ENCODE data around the gene ZNF438. TPM values are rescaled to one million over a fixed set of nuclear protein-coding genes. Genes with fewer than 3 reads are reported as not detected.

ZNF438 gene
- total and polyA plus RNA-seq, 2 donors = 8.6 to 11.5 TPM

DNA sequence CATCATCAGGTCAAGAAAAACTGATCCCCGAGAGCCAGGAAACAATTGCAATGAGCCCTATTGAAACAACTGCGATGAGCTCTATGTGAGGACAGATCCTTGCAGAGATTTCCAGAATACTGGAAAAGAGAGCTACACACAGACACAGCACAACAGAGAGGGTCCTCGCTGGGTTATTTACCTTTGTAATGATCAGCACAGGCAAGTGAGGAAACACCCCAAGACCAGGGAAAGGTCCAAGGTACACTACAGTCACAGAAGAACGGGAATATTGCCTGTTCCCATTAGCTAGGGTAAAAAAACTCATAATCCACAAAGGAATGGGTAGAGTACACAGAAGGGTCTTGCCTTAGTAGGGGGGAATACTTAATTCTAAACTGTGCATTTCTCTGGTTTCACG lies 152.7 kb downstream of the ZNF438 start:
- WGBS = 98% methylated on average over 5 of the region's 5 CpGs
- Histone ChIP-seq H3K27ac (ENCODE audit: low read depth) (no peak overlapping the region), H3K4me1 (ENCODE audit: insufficient read depth) (no peaks in the 10 kb centered on the region), H3K36me3 (ENCODE audit: insufficient read depth) (no peaks in the 10 kb centered on the region), H3K4me3 (ENCODE audit: low read depth, low read length) (no peak overlapping the region)
- DNase-seq (ENCODE audit: extremely low spot score) = no peak

DNA sequence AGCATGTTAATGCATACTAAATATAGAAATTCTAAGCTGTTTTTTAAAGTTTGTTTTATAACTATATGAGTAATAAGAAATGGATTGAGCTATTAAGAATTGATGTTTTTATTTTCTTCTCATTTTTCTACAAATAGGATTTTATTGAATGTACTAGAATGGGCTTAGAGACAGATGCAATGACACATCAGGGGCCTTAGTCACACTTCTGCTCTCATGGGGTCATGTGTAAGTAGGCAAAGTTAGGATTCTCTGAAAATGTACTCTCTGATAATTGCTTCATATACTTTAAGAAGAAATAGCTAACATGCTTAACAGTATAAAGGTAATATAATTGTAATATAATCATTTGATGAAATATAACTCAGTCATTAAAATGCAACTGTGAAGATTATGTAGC lies 154.6 kb downstream of the ZNF438 start:
- no peaks in the 10 kb centered on the region for H3K36me3 ChIP-seq (ENCODE audit: insufficient read depth)
- no peak for DNase-seq (ENCODE audit: extremely low spot score)
- H3K27ac ChIP-seq (ENCODE audit: low read depth) = no peak overlapping the region
- no peak overlapping the region for H3K4me3 ChIP-seq (ENCODE audit: low read depth, low read length)
- H3K4me1 ChIP-seq (ENCODE audit: insufficient read depth) = no peaks in the 10 kb centered on the region

DNA sequence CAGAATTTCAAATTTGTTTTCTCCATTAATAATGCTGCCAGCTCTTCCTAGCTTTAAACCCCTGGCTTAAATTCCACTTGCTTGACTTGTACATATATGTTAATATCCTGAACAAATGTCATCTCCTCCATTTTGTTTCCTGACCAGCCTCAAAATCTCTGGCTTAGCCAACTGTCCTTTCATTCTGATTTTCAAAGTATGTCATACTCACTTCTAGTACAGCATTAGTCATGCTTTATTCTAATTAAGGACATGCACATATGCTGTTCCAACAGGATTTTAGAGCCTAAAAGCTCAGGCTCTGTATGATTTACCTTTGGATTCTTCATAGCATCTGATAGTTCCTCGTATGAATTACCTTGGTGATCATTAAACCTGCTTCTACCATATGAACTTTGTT lies 158.3 kb downstream of the ZNF438 start:
- WGBS = 81% methylated on average over 1 of the region's 1 CpG
- Histone ChIP-seq H3K4me1 (ENCODE audit: insufficient read depth) (no peaks in the 10 kb centered on the region), H3K4me3 (ENCODE audit: low read depth, low read length) (no peak overlapping the region), H3K27ac (ENCODE audit: low read depth) (no peak overlapping the region), H3K36me3 (ENCODE audit: insufficient read depth) (no peaks in the 10 kb centered on the region)
- DNase-seq (ENCODE audit: extremely low spot score) = no peak

DNA sequence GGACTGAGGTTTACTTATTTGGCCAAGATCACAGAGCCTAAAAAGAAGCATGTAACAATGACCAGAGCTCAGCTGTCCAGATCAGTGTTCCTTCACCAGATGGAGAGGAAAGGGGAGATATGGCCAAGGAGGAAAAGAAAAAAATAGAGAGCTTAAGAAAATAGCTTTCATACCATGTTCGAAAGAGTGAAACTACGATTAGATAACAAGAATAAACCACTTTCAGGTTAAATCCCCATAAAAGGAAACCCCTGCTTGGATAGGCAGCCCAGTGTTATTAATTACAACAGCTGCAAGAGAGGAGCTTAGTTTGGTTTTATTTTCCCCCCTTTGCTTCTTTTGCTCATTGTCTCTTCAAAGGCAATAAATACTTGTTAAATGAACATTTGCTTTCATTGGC lies 160.8 kb downstream of the ZNF438 start:
- 45% methylated on average over 2 of the region's 2 CpGs for WGBS
- Histone ChIP-seq H3K4me1 (ENCODE audit: insufficient read depth) (no peaks in the 10 kb centered on the region), H3K4me3 (ENCODE audit: low read depth, low read length) (no peak overlapping the region), H3K36me3 (ENCODE audit: insufficient read depth) (no peaks in the 10 kb centered on the region), H3K27ac (ENCODE audit: low read depth) (no peak overlapping the region)
- no peak for DNase-seq (ENCODE audit: extremely low spot score)

DNA sequence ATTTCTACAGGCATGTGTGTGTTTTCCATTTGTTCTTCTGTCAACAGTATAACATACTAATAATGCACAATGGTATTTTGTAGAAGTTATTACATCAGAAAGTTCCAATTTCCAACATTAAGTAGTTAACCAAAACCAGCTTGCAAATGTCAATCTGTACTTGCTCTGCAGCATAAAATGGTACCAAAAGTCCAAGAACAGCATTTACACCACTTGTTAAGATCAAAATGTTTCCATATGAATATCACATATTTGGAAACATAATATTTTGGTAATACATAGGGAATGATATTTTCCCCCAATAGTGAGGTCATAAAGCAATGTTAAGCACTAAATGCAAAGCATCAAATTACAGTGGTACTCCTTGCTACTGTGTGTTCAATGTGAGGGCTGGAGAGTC lies 162.1 kb downstream of the ZNF438 start:
- Histone ChIP-seq H3K36me3 (ENCODE audit: insufficient read depth) (no peaks in the 10 kb centered on the region), H3K4me3 (ENCODE audit: low read depth, low read length) (no peak overlapping the region), H3K27ac (ENCODE audit: low read depth) (no peak overlapping the region), H3K4me1 (ENCODE audit: insufficient read depth) (no peaks in the 10 kb centered on the region)
- DNase-seq (ENCODE audit: extremely low spot score) = no peak

DNA sequence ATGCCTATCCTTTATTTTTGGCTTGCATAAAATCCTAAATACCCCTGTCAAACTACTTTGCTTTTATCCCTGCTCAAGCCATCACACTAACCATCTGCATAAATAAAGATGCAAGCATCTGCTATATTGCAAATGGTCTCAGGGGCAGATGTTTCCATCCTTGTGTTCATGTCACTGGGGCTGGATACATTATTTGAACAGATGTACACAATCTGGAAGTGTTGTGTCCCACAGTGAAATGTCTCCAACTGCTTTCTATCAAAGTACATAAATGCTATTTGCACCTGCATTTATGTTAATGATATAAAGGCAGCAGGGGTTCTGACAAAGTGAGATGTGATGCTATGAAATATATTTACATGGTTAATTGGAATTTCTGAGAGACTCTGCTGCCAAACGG lies 163.1 kb downstream of the ZNF438 start:
- DNase-seq (ENCODE audit: extremely low spot score) = no peak
- no peaks in the 10 kb centered on the region for H3K4me1 ChIP-seq (ENCODE audit: insufficient read depth)
- WGBS = 75% methylated on average over 1 of the region's 1 CpG
- no peaks in the 10 kb centered on the region for H3K36me3 ChIP-seq (ENCODE audit: insufficient read depth)
- H3K4me3 ChIP-seq (ENCODE audit: low read depth, low read length) = no peak overlapping the region
- no peak overlapping the region for H3K27ac ChIP-seq (ENCODE audit: low read depth)

DNA sequence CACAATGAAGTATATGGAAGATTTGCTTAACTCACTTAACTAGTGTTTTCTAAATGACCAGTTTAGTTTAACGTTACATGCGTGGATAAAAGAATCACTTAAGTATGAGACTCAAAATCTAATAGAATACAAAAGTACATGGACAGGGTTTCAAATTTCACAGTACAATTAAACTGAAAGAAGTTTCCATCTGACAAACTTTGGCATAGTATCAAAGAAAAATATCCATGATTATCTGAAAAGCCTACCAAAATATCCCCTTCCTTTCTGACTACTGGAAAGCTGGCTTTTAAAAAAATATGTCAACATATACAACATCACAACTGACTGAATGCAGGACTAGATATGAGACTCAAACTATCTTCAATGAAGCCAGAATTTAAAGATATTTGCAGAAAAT lies 164.8 kb downstream of the ZNF438 start:
- no peak for DNase-seq (ENCODE audit: extremely low spot score)
- no peak overlapping the region for H3K27ac ChIP-seq (ENCODE audit: low read depth)
- H3K36me3 ChIP-seq (ENCODE audit: insufficient read depth) = no peaks in the 10 kb centered on the region
- H3K4me3 ChIP-seq (ENCODE audit: low read depth, low read length) = no peak overlapping the region
- WGBS = 84% methylated on average over 2 of the region's 2 CpGs
- H3K4me1 ChIP-seq (ENCODE audit: insufficient read depth) = no peaks in the 10 kb centered on the region

DNA sequence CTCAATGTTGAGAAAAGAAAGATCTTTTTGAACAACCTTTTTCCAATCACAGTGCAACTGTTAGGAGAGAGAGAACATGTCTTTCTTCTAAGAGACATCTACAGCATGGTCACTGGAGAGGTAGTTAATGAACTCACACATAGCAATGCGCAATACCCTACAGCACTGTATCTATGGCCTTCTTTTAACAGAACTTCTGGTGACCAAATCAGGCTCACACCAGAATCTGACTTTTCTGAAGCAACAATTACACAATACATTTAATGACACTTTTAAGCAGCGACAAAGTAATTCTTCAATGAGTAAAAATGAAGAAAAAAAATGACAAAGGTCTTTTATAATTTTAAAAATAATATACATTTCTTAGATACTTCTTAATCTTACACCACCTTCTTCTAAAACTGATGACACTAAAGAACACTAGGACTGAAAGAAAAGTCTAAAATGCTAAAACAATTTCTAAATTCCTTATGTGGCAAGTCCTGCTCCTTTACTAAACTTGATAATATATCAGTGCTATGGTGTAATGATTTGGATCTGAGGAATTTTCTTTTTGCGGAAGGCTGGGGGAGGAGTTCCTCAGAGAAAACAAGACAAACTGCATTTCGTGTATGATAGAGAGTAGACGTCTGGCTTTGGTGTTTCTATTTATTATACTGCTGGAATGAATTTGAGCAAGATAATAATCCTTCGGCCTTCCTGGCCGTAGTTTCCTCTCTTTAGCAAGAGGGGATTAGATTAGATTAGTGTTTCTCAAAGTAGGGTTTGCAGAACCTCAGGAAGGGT lies 166.3 kb downstream of the ZNF438 start:
- WGBS = 45% methylated on average over 7 of the region's 7 CpGs
- no peak overlapping the region for H3K27ac ChIP-seq (ENCODE audit: low read depth)
- H3K4me1 ChIP-seq (ENCODE audit: insufficient read depth) = no peaks in the 10 kb centered on the region
- no peak overlapping the region for H3K4me3 ChIP-seq (ENCODE audit: low read depth, low read length)
- no peak for DNase-seq (ENCODE audit: extremely low spot score)
- H3K36me3 ChIP-seq (ENCODE audit: insufficient read depth) = no peaks in the 10 kb centered on the region

DNA sequence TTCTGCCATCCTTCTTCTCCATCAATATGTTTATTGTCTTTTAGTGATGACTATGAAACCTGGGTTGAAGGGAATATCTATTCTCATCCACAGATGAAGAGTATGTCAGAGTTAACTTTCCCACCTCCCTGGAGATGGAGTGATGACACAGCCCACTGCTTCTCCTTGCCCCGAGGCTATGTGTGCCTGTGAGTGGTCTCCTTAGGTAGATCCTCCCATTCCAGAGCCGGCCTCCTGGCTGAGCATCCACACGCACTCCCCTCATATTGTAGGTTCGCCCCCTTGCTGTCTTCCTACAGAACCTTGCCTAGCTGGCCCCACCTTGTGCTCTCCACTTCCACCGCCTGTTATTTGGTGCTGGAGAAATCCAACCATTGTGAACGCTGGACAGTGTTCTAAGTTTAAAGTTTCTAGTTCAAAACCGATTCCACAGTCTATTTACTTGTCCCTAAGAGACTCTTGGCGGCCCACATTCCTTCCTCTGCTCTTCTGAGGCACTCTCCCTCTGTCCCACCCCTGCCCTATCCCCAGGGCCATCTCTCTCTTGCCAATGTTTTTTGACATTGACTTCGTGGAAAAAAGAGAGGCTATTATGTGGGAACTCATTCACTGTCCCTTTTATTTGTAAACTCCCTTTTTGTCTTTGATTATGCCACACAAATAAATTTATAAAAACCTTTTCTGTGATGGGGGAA lies 168.0 kb downstream of the ZNF438 start:
- no peak for DNase-seq (ENCODE audit: extremely low spot score)
- WGBS = 88% methylated on average over 9 of the region's 9 CpGs
- no peaks in the 10 kb centered on the region for H3K4me1 ChIP-seq (ENCODE audit: insufficient read depth)
- no peak overlapping the region for H3K4me3 ChIP-seq (ENCODE audit: low read depth, low read length)
- H3K27ac ChIP-seq (ENCODE audit: low read depth) = peak overlapping the region; percentile 70
- H3K36me3 ChIP-seq (ENCODE audit: insufficient read depth) = no peaks in the 10 kb centered on the region

DNA sequence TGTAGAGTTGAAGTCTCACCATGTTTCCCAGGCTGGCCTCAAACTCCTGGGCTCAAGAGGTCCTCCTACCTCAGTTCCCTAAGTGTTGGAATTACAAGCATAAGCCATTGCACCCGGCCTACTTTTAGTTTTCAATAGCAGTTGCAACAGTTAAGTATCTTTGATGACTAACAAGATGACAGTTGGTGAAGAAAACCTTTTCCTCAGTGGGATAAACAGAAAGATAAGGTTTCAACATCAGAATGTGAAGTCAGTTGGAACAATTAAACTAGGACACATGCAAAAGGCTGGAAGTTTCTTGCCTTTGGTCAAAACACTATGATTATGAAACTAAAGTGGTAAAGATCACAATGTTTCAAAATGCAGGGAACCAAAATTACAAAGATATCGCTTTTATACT lies 169.2 kb downstream of the ZNF438 start:
- WGBS = 39% methylated on average over 2 of the region's 2 CpGs
- H3K4me3 ChIP-seq (ENCODE audit: low read depth, low read length) = no peak overlapping the region
- H3K4me1 ChIP-seq (ENCODE audit: insufficient read depth) = no peaks in the 10 kb centered on the region
- no peak for DNase-seq (ENCODE audit: extremely low spot score)
- no peak overlapping the region for H3K27ac ChIP-seq (ENCODE audit: low read depth)
- H3K36me3 ChIP-seq (ENCODE audit: insufficient read depth) = no peaks in the 10 kb centered on the region

DNA sequence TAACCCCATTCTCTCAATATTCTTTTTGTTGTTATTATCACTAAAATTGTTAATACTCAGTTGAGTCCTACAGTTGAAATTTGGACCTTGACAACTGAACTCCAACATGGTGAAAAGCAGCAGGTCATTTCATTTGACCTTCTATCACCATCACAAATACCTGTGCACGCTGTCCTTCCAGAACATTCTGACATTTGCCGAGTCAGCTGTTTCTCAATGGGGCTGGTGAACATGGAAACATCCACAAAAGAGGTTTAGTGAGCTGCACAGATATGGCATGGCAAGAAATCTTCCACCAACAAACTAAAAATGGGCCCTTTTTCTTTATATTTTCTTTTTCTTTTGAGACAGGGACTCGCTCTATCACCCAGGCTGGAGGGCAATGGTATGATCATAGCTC lies 169.7 kb downstream of the ZNF438 start:
- no peaks in the 10 kb centered on the region for H3K36me3 ChIP-seq (ENCODE audit: insufficient read depth)
- 94% methylated on average over 3 of the region's 3 CpGs for WGBS

DNA sequence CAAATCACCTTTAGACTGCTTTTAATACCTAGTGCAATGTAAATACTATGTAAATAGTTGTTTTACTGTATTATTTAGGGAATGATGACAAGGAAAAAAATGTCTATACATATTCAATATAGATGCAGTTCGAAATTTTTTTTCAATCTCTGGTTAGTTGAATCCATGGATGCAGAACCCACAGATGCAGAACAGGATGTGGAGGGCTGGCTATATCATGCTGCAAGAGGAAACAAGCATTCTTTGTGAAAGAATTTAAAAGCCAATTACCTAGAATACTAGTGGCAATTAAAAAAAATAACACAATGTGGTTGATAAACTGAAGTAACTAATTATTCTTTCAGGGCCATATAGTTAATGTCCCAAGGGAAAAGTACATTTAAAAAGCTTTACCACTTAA lies 170.4 kb downstream of the ZNF438 start:
- DNase-seq (ENCODE audit: extremely low spot score) = no peak
- Histone ChIP-seq H3K4me1 (ENCODE audit: insufficient read depth) (no peaks in the 10 kb centered on the region), H3K27ac (ENCODE audit: low read depth) (no peak overlapping the region), H3K4me3 (ENCODE audit: low read depth, low read length) (no peak overlapping the region), H3K36me3 (ENCODE audit: insufficient read depth) (no peaks in the 10 kb centered on the region)
- WGBS = 80% methylated on average over 1 of the region's 1 CpG

More for the DNA sequence above, 169.7 kb downstream of the ZNF438 start:
- H3K27ac ChIP-seq (ENCODE audit: low read depth) = no peak overlapping the region
- no peak overlapping the region for H3K4me3 ChIP-seq (ENCODE audit: low read depth, low read length)
- H3K4me1 ChIP-seq (ENCODE audit: insufficient read depth) = no peaks in the 10 kb centered on the region
- DNase-seq (ENCODE audit: extremely low spot score) = no peak

DNA sequence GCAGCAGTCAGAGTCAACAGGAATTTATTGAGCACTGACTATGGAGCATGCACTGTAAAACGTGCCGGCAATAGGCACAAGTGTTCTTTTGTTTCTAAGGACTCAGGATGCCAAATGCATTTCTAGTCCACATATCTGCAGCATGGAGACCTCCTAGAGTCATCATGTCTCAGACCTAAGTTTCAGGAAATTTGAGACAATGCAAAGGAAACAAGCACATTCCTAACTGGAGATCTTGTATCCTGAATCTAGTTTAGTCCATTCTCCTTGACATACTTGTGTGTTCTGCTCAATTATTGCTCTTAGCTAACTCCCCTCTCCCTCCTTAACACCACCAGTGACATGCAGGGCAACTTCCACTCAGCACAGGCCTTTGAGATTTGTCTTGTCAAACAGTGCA lies 173.2 kb downstream of the ZNF438 start:
- no peaks in the 10 kb centered on the region for H3K36me3 ChIP-seq (ENCODE audit: insufficient read depth)
- no peak overlapping the region for H3K27ac ChIP-seq (ENCODE audit: low read depth)
- no peaks in the 10 kb centered on the region for H3K4me1 ChIP-seq (ENCODE audit: insufficient read depth)
- WGBS = 62% methylated on average over 2 of the region's 2 CpGs
- no peak overlapping the region for H3K4me3 ChIP-seq (ENCODE audit: low read depth, low read length)
- DNase-seq (ENCODE audit: extremely low spot score) = no peak

DNA sequence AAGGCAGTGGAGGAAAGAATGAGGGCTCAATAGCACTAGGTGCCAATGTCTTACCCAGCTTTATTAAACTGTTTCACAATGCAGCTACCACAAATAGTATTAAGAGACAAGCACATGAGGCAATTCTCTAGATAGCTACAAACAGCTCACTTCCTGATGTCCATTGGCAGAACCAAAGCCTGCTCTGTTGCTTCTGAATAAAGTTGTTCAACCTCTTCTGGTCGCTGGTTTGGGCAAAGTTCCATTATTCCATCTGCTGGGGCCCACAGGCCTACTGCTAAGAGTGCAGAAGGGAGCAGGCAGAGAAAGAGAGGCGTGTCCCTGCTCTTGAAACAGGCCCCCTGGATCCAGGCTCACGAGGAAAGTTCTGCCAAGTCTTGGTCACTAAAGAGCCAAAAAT lies 173.9 kb downstream of the ZNF438 start:
- WGBS = 56% methylated on average over 3 of the region's 3 CpGs
- Histone ChIP-seq H3K27ac (ENCODE audit: low read depth) (peak overlapping the region; percentile 58), H3K4me1 (ENCODE audit: insufficient read depth) (no peaks in the 10 kb centered on the region), H3K36me3 (ENCODE audit: insufficient read depth) (no peaks in the 10 kb centered on the region), H3K4me3 (ENCODE audit: low read depth, low read length) (no peak overlapping the region)
- DNase-seq (ENCODE audit: extremely low spot score) = no peak
